PC-9 (cell line): ENCODE measurements around the gene BCKDK. TPM values are rescaled to one million over a fixed set of nuclear protein-coding genes. Genes with fewer than 3 reads are reported as not detected.

ENCODE experiments used
- BruUV-seq: library from RNA; stranded (reverse); fragments of 400-500 nt; replicated peaks from 2 replicates; lab custom pipeline; 2021; lab: Mats Ljungman, UMichigan
- CTCF ChIA-PET: fragments of 300-600 bp; sonication (Branson Sonifier 250); formaldehyde crosslinking; loops from one replicate; lab custom pipeline; 2022; ENCODE audit warnings: antibody characterized with exemption; lab: Charles Lee
- POLR2A ChIA-PET: fragments of 300-600 bp; sonication (Branson Sonifier 250); formaldehyde crosslinking; loops from one replicate; lab custom pipeline; 2022; ENCODE audit warnings: antibody characterized with exemption; ENCODE audit not compliant: unreplicated experiment; lab: Charles Lee
- DNase-seq, 2 experiments: peaks; one replicate each; pipeline versions ENCODE4 v3.0.0 to v3.0.0-alpha.2; 2015 to 2022; ENCODE audit warnings: mixed read lengths in 1 of 2
- H2AFZ ChIP-seq: fragments of 200-600 bp; sonication (generic); 2 replicates; pipeline ENCODE4 v1.8.1; 2017; ENCODE audit warnings: antibody characterized with exemption
- H3F3A ChIP-seq: fragments of 200-600 bp; sonication (generic); 2 replicates; pipeline ENCODE4 v1.8.1; 2017; ENCODE audit warnings: antibody characterized with exemption, mild to moderate bottlenecking, low read depth; ENCODE audit not compliant: insufficient read depth
- H3K27ac ChIP-seq: fragments of 200-600 bp; sonication (generic); 2 replicates; pipeline ENCODE4 v1.6.1; 2016; ENCODE audit warnings: mixed run types
- H3K27me3 ChIP-seq: fragments of 200-600 bp; sonication (generic); 2 replicates; pipeline ENCODE4 v1.6.1; 2016; ENCODE audit warnings: low read depth, mixed run types; ENCODE audit not compliant: insufficient read depth
- H3K36me3 ChIP-seq: fragments of 200-600 bp; sonication (generic); 2 replicates; pipeline ENCODE4 v1.6.1; 2016; ENCODE audit warnings: low read depth, mixed run types
- H3K4me1 ChIP-seq: fragments of 200-600 bp; sonication (generic); replicated peaks from 2 replicates; pipeline ENCODE4 v1.6.1; 2016; ENCODE audit warnings: mixed run types; ENCODE audit not compliant: insufficient read depth
- H3K4me2 ChIP-seq: fragments of 200-600 bp; sonication (generic); 2 replicates; pipeline ENCODE4 v1.6.1; 2017; ENCODE audit warnings: mixed run types
- H3K4me3 ChIP-seq: fragments of 200-600 bp; sonication (generic); 2 replicates; pipeline ENCODE4 v1.6.1; 2016; ENCODE audit warnings: mixed run types
- H3K79me2 ChIP-seq: fragments of 200-600 bp; sonication (generic); 2 replicates; pipeline ENCODE4 v1.6.1; 2017; ENCODE audit warnings: low read depth, mixed run types
- H3K9me2 ChIP-seq: fragments of 200-600 bp; sonication (generic); 2 replicates; pipeline ENCODE4 v1.8.1; 2017; ENCODE audit warnings: mild to moderate bottlenecking; ENCODE audit not compliant: insufficient read depth
- H3K9me3 ChIP-seq: fragments of 200-600 bp; sonication (generic); 2 replicates; pipeline ENCODE4 v1.8.1; 2016; ENCODE audit warnings: low read depth; ENCODE audit not compliant: insufficient read depth
- H4K20me1 ChIP-seq: fragments of 200-600 bp; sonication (generic); 2 replicates; pipeline ENCODE4 v1.8.1; 2017; ENCODE audit not compliant: insufficient read depth
- CTCF ChIP-seq: fragments of 200-600 bp; sonication (generic); conservative IDR thresholded peaks from 2 replicates; pipeline ENCODE4 v1.6.1; 2017; ENCODE audit warnings: mixed run types, antibody characterized with exemption, mild to moderate bottlenecking, moderate library complexity
- EZH2 ChIP-seq: fragments of 200-600 bp; sonication (generic); IDR thresholded peaks from 2 replicates; pipeline ENCODE4 v1.8.0; 2017; ENCODE audit warnings: antibody characterized with exemption, low read depth
- intact Hi-C: fragments of 100-400 bp; cut with micrococcal nuclease; formaldehyde crosslinking; loops from one replicate; pipeline ENCODE4 v1.10.0; 2022; ENCODE audit not compliant: unreplicated experiment
- total RNA-seq: library from RNA; stranded (reverse); gene quantifications from 2 replicates; pipeline ENCODE4 v1.2.3, GENCODE V29; 2021

BCKDK gene
- total RNA-seq, 1 experiment from 2014 or later = 41.5 TPM

DNA sequence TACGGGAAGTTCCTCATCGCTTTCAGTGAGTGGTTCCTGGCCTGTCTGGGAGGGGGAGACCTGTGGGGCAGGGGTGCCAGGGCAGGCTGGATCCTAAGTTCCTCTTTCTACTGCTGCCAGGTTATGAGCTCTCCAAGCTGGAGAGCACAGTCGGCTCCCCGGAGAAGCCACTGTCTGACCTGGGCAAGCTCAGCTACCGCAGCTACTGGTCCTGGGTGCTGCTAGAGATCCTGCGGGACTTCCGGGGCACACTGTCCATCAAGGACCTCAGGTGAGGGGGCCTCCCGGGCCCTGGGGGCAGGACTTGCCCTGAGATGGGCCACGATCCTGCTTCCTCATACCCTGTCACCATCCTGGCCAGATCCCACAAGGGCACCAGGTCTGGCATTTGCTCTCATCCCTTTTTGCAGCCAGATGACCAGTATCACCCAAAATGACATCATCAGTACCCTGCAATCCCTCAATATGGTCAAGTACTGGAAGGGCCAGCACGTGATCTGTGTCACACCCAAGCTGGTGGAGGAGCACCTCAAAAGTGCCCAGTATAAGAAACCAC, 22.2 kb downstream of the BCKDK start:
- H3K9me2 ChIP-seq = no peaks in the 10 kb centered on the region
- peak overlapping the region; percentile 61 for H3K4me2 ChIP-seq
- H3K9me3 ChIP-seq = no peaks in the 10 kb centered on the region
- H2AFZ ChIP-seq = no peak overlapping the region
- H3K4me1 ChIP-seq = peaks cover 66% of the 10 kb centered on the region
- intact Hi-C loops = loop anchor here (2.0 kb wide), 1 partner anchor 14 kb away; the partner anchor contains the start of gene KAT8
- peak overlapping the region; percentile 91 for H3K27ac ChIP-seq
- ChIA-PET CTCF (interaction anchor here (0.8 to 2.0 kb wide), 2 partner anchors 12 to 314 kb away, joined by 3 to 32 read pairs; no protein-coding TSS in a partner anchor), POLR2A (interaction anchor here (0.6 to 1.8 kb wide), 5 partner anchors 13 to 330 kb away, joined by 3 to 10 read pairs (median 7); partner anchors contain the start of genes FUS and KAT8)
- no peaks in the 10 kb centered on the region for H3K27me3 ChIP-seq
- H3K4me3 ChIP-seq = no peak overlapping the region
- BruUV-seq = no TSS peak
- no peaks in the 10 kb centered on the region; the same call in 1 of the 2 replicates for H3K36me3 ChIP-seq
- no peaks in the 10 kb centered on the region for H4K20me1 ChIP-seq
- H3F3A ChIP-seq = peaks cover 61% of the 10 kb centered on the region
- no peak for DNase-seq
- no peak for TF ChIP-seq EZH2
- TF ChIP-seq CTCF = no peak
- peaks cover 12% of the 10 kb centered on the region for H3K79me2 ChIP-seq

DNA sequence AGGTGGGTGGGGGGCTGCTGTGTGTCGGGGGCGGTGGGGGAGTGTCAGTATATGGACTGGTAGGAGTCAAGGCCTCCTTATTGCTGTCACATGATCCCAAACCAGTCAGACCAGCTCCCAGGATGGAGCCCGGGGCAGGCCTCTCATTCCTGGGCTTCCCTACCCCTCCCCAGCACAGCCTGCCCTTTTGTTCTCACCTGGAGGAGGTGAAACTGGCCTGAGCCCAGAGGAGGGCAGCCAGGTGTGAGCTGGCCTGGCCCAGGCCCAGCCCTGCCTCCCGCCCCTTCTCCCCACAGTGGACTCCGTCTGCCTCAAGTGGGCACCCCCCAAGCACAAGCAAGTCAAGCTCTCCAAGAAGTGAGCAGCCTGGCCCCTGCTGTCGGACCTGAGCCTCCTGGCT, 22.7 kb downstream of the BCKDK start:
- intact Hi-C loops = loop anchor here (1.0 to 2.0 kb wide), 3 partner anchors 8 to 19 kb away; partner anchors contain the start of genes KAT8 and PRSS36
- peak overlapping the region; percentile 61 for H3K4me2 ChIP-seq
- no peaks in the 10 kb centered on the region; the same call in 1 of the 2 replicates for H3K36me3 ChIP-seq
- BruUV-seq = no TSS peak
- peak overlapping the region; percentile 91 for H3K27ac ChIP-seq
- H4K20me1 ChIP-seq = no peaks in the 10 kb centered on the region
- H2AFZ ChIP-seq = no peak overlapping the region
- H3K9me3 ChIP-seq = no peaks in the 10 kb centered on the region
- TF ChIP-seq CTCF = no peak
- no peak overlapping the region for H3K4me3 ChIP-seq
- ChIA-PET POLR2A (interaction anchor here (0.6 to 1.8 kb wide), 8 partner anchors 10 to 330 kb away, joined by 3 to 22 read pairs (median 6); partner anchors contain the start of genes FUS and KAT8), CTCF (interaction anchor here (0.5 to 2.0 kb wide), 4 partner anchors 12 to 313 kb away, joined by 3 to 32 read pairs (median 5); partner anchors contain the start of gene SETD1A)
- DNase-seq = peak; percentile 94 to 98
- H3F3A ChIP-seq = peaks cover 62% of the 10 kb centered on the region
- peaks cover 70% of the 10 kb centered on the region for H3K4me1 ChIP-seq
- H3K9me2 ChIP-seq = no peaks in the 10 kb centered on the region
- peaks cover 12% of the 10 kb centered on the region for H3K79me2 ChIP-seq
- no peaks in the 10 kb centered on the region for H3K27me3 ChIP-seq

GRCh38 chr16:31131416-31131815, 23.2 kb downstream of the BCKDK start:
- CTCF ChIA-PET = interaction anchor here (0.5 to 2.0 kb wide), 5 partner anchors 11 to 313 kb away, joined by 3 to 32 read pairs (median 6); partner anchors contain the start of gene SETD1A
- POLR2A ChIA-PET = interaction anchor here (0.6 to 1.8 kb wide), 8 partner anchors 10 to 329 kb away, joined by 3 to 22 read pairs (median 6); partner anchors contain the start of genes FUS and KAT8
- Histone ChIP-seq H3K4me2 (peak overlapping the region; percentile 58), H3K4me3 (no peak overlapping the region), H2AFZ (no peak overlapping the region), H3K36me3 (no peaks in the 10 kb centered on the region; the same call in 1 of the 2 replicates), H4K20me1 (no peaks in the 10 kb centered on the region), H3K9me3 (no peaks in the 10 kb centered on the region), H3K79me2 (peaks cover 12% of the 10 kb centered on the region), H3F3A (peaks cover 64% of the 10 kb centered on the region), H3K9me2 (no peaks in the 10 kb centered on the region), H3K4me1 (peaks cover 75% of the 10 kb centered on the region), H3K27me3 (no peaks in the 10 kb centered on the region), H3K27ac (peak overlapping the region; percentile 91)
- intact Hi-C loops = loop anchor here (1.0 to 2.0 kb wide), 3 partner anchors 8 to 19 kb away; partner anchors contain the start of genes KAT8 and PRSS36
- no peak for DNase-seq
- no peak for TF ChIP-seq EZH2
- no peak for TF ChIP-seq CTCF
- no TSS peak for BruUV-seq
